KMS-11 (cell line): ENCODE data around the gene BLOC1S5.

Experiments
- H2AFZ ChIP-seq: fragments of 200-600 bp; sonication (generic); 2 replicates; pipeline ENCODE4 v1.6.1; 2016; ENCODE audit warnings: antibody characterized with exemption, mixed run types, low read depth
- H3K27ac ChIP-seq: fragments of 200-600 bp; sonication (generic); 2 replicates; pipeline ENCODE4 v1.6.1; 2016; ENCODE audit warnings: mild to moderate bottlenecking, mixed run types
- H3K27me3 ChIP-seq: fragments of 200-600 bp; sonication (generic); 2 replicates; pipeline ENCODE4 v1.6.1; 2017; ENCODE audit warnings: mild to moderate bottlenecking, low read depth, mixed run types, moderate library complexity; ENCODE audit not compliant: insufficient read depth
- H3K36me3 ChIP-seq: fragments of 200-600 bp; sonication (generic); 2 replicates; pipeline ENCODE4 v1.6.1; 2017; ENCODE audit warnings: mild to moderate bottlenecking, mixed run types; ENCODE audit not compliant: insufficient read depth
- H3K4me1 ChIP-seq: fragments of 200-600 bp; sonication (generic); 2 replicates; pipeline ENCODE4 v1.6.1; 2016; ENCODE audit warnings: mild to moderate bottlenecking, low read depth, mixed run types; ENCODE audit not compliant: poor library complexity, severe bottlenecking
- H3K4me2 ChIP-seq: fragments of 200-600 bp; sonication (generic); 2 replicates; pipeline ENCODE4 v1.7.0; 2016; ENCODE audit warnings: mild to moderate bottlenecking, mixed run types
- H3K4me3 ChIP-seq: fragments of 200-600 bp; sonication (generic); IDR thresholded peaks from 2 replicates; pipeline ENCODE4 v1.6.1; 2017; ENCODE audit warnings: low read depth, low read length, mixed read lengths; ENCODE audit not compliant: insufficient read depth
- H3K79me2 ChIP-seq: fragments of 200-600 bp; sonication (generic); 2 replicates; pipeline ENCODE4 v1.6.1; 2016; ENCODE audit warnings: low read depth, mixed run types; ENCODE audit not compliant: insufficient read depth
- H3K9ac ChIP-seq: fragments of 200-600 bp; sonication (generic); 2 replicates; pipeline ENCODE4 v1.6.1; 2016; ENCODE audit warnings: mild to moderate bottlenecking, mixed run types
- H4K20me1 ChIP-seq: fragments of 200-600 bp; sonication (generic); 2 replicates; pipeline ENCODE4 v1.6.1; 2016; ENCODE audit warnings: mild to moderate bottlenecking, mixed run types; ENCODE audit not compliant: insufficient read depth
- CTCF ChIP-seq: fragments of 200-600 bp; sonication (generic); conservative IDR thresholded peaks from 2 replicates; pipeline ENCODE4 v1.6.1; 2017; ENCODE audit warnings: low read depth, mild to moderate bottlenecking, antibody characterized with exemption, low read length, moderate library complexity, mixed read lengths

Gene BLOC1S5

GRCh38 chr6:8108759-8109539 lies 44.8 kb upstream of the BLOC1S5 start:
- no peak for TF ChIP-seq CTCF
- Histone ChIP-seq H3K9ac (no peak overlapping the region), H3K79me2 (no peaks in the 10 kb centered on the region), H3K27ac (no peak overlapping the region), H4K20me1 (no peaks in the 10 kb centered on the region), H3K4me3 (no peak overlapping the region), H2AFZ (no peak overlapping the region), H3K27me3 (no peaks in the 10 kb centered on the region), H3K36me3 (no peaks in the 10 kb centered on the region), H3K4me2 (no peak overlapping the region), H3K4me1 (no peaks in the 10 kb centered on the region)

- H3K4me2 ChIP-seq: no peak overlapping the region
Observed at GRCh38 chr6:8108031-8108660, 44.0 kb upstream of the BLOC1S5 start.

GRCh38 chr6:8105791-8106190 lies 41.6 kb upstream of the BLOC1S5 start:
- no peak overlapping the region for H3K4me3 ChIP-seq
- H3K4me2 ChIP-seq: no peak overlapping the region
- peaks cover 12% of the 10 kb centered on the region; the same call in 1 of the 2 replicates for H3K79me2 ChIP-seq
- no peak for TF ChIP-seq CTCF
- no peaks in the 10 kb centered on the region for H3K36me3 ChIP-seq
- H2AFZ ChIP-seq: no peak overlapping the region
- no peak overlapping the region for H3K27ac ChIP-seq
- H4K20me1 ChIP-seq: no peaks in the 10 kb centered on the region
- peaks cover 6% of the 10 kb centered on the region for H3K4me1 ChIP-seq
- H3K27me3 ChIP-seq: no peaks in the 10 kb centered on the region
- no peak overlapping the region for H3K9ac ChIP-seq

More at GRCh38 chr6:8108031-8108660, 44.0 kb upstream of the BLOC1S5 start:
- Histone ChIP-seq H3K4me3 (no peak overlapping the region), H2AFZ (no peak overlapping the region), H3K27ac (no peak overlapping the region), H4K20me1 (no peaks in the 10 kb centered on the region), H3K4me1 (no peaks in the 10 kb centered on the region), H3K36me3 (no peaks in the 10 kb centered on the region), H3K9ac (no peak overlapping the region), H3K79me2 (no peaks in the 10 kb centered on the region), H3K27me3 (no peaks in the 10 kb centered on the region)
- no peak for TF ChIP-seq CTCF

GRCh38 chr6:8103726-8104125 lies 39.5 kb upstream of the BLOC1S5 start:
- no peak overlapping the region for H2AFZ ChIP-seq
- peaks cover 18% of the 10 kb centered on the region for H3K4me1 ChIP-seq
- H3K79me2 ChIP-seq: peaks cover 32% of the 10 kb centered on the region; the same call in 1 of the 2 replicates
- no peak overlapping the region for H3K9ac ChIP-seq
- no peak overlapping the region for H3K27ac ChIP-seq
- H4K20me1 ChIP-seq: no peaks in the 10 kb centered on the region
- no peak for TF ChIP-seq CTCF
- H3K4me3 ChIP-seq: no peak overlapping the region
- H3K36me3 ChIP-seq: no peaks in the 10 kb centered on the region
- H3K27me3 ChIP-seq: no peaks in the 10 kb centered on the region
- no peak overlapping the region for H3K4me2 ChIP-seq
